H1 (cell line): ENCODE measurements around the gene CRTAC1. TPM values are rescaled to one million over a fixed set of nuclear protein-coding genes. Genes with fewer than 3 reads are reported as not detected.

Experiments used
- ASH2L ChIP-seq: fragments of 200-600, 300-600 bp; sonication (generic); IDR thresholded peaks from one replicate; pipeline ENCODE4 v1.7.1; 2017; ENCODE audit warnings: low read length
- BCL11A ChIP-seq, 2 experiments: IDR thresholded peaks; one replicate each; pipeline ENCODE4 v1.6.1; 2011; ENCODE audit warnings: low read depth in 2 of 2, low read length in 2 of 2, mild to moderate bottlenecking in 2 of 2
- CBX8 ChIP-seq: fragments of 300-800, 300-1000 bp; sonication (generic); IDR thresholded peaks from 2 replicates; pipeline ENCODE4 v1.7.1; 2016; ENCODE audit warnings: low read depth, low read length, borderline replicate concordance
- CTCF ChIP-seq, 3 experiments: IDR thresholded peaks; 1 replicate in 2 of 3; 2 replicates in 1 of 3; pipeline versions ENCODE4 v1.5.1 to v1.6.1; 2011; ENCODE audit warnings: low read length in 3 of 3, mild to moderate bottlenecking in 3 of 3, inconsistent platforms in 2 of 3, low read depth in 1 of 3, moderate library complexity in 1 of 3; ENCODE audit not compliant: insufficient read depth in 1 of 3; ENCODE audit errors: control extremely low read depth in 1 of 3
- EZH2 ChIP-seq: fragments of 200-600 bp; sonication (generic); IDR thresholded peaks from 2 replicates; pipeline ENCODE4 v1.7.1; 2012; ENCODE audit warnings: low read depth, mild to moderate bottlenecking, moderate library complexity, low read length, inconsistent platforms; ENCODE audit not compliant: severe bottlenecking
- GTF2F1 ChIP-seq: IDR thresholded peaks from 2 replicates; pipeline ENCODE4 v1.6.1; 2012; ENCODE audit warnings: low read depth, low read length, improper control_type of control experiment, borderline replicate concordance
- HDAC2 ChIP-seq, 2 experiments: fragments of 300-600 bp in 1 of 2; sonication (generic) in 1 of 2; IDR thresholded peaks; 2 replicates each; pipeline ENCODE4 v1.6.1; 2011 to 2012; ENCODE audit warnings: low read depth in 2 of 2, low read length in 2 of 2, mild to moderate bottlenecking in 2 of 2, moderate library complexity in 2 of 2, borderline replicate concordance in 1 of 2, inconsistent platforms in 1 of 2
- HDAC6 ChIP-seq: IDR thresholded peaks from one replicate; pipeline ENCODE4 v1.7.1; 2012; ENCODE audit warnings: low read depth, mild to moderate bottlenecking, inconsistent platforms, low read length, moderate library complexity
- JUND ChIP-seq: IDR thresholded peaks from 2 replicates; pipeline ENCODE4 v1.6.1; 2011; ENCODE audit warnings: mild to moderate bottlenecking, improper control_type of control experiment, low read length
- RAD21 ChIP-seq, 2 experiments: IDR thresholded peaks in 1 of 2; conservative IDR thresholded peaks in 1 of 2; 2 replicates each; pipeline ENCODE4 v1.6.1; 2011; ENCODE audit warnings: low read depth in 2 of 2, low read length in 2 of 2, improper control_type of control experiment in 1 of 2, inconsistent platforms in 1 of 2, mild to moderate bottlenecking in 1 of 2, moderate library complexity in 1 of 2
- RBBP5 ChIP-seq: IDR thresholded peaks from 2 replicates; pipeline ENCODE4 v1.7.1; 2012; ENCODE audit warnings: low read depth, mild to moderate bottlenecking, inconsistent platforms, low read length, moderate library complexity, borderline replicate concordance
- RNF2 ChIP-seq: fragments of 200-900, 300-1000 bp; sonication (generic); IDR thresholded peaks from 2 replicates; pipeline ENCODE4 v1.7.1; 2016; ENCODE audit warnings: borderline replicate concordance, low read depth, mild to moderate bottlenecking, antibody characterized with exemption, low read length; ENCODE audit not compliant: poor library complexity, severe bottlenecking; ENCODE audit errors: missing control alignments
- SAP30 ChIP-seq: fragments of 300-600 bp; sonication (generic); IDR thresholded peaks from 2 replicates; pipeline ENCODE4 v1.7.1; 2012; ENCODE audit warnings: low read length, moderate library complexity, mild to moderate bottlenecking, inconsistent platforms; ENCODE audit not compliant: insufficient read depth, insufficient replicate concordance
- polyA plus RNA-seq, 7 experiments: library from polyadenylated mRNA; depleted of rRNA in 3 of 7; stranded (reverse) in 5 of 7; unstranded in 2 of 7; fragments of >200 nt in 5 of 7; fragments of 200-250 nt in 2 of 7; gene quantifications; 1 replicate in 5 of 7; 2 replicates in 1 of 7; 4 replicates in 1 of 7; pipeline versions ENCODE4 v1.2.1 to v1.2.3, GENCODE V29; 2011 to 2013; ENCODE audit warnings: missing spikeins in 2 of 7, mixed read lengths in 2 of 7
- total RNA-seq: library from RNA; stranded (reverse); fragmentation: NEBNext Ultra II Directional; extraction: Animal tissue kit (Norgen Biotek cat#: 25700); gene quantifications from 2 replicates; pipeline ENCODE4 v1.2.1, GENCODE V29; 2021

Gene CRTAC1
- total and polyA plus RNA-seq, 2 of the 8 experiments (the other 6 are each of a cell fraction or from before 2014, with no cell fraction given): 0.91 to 1.2 TPM

GRCh38 chr10:98041352-98042043 is 11.1 kb upstream of the CRTAC1 start (continued):
- TF ChIP-seq JUND: no peak
- TF ChIP-seq HDAC6: no peak
- TF ChIP-seq RBBP5: no peak
- peak; percentile 71 to 92 (median 91) for TF ChIP-seq CTCF (IDR thresholded peaks at IDR 0.05; ENCODE audit: control extremely low read depth in 1 of 3, insufficient read depth in 1 of 3, low read depth in 1 of 3, low read length in 3 of 3)
- peak; percentile 75 to 84 for TF ChIP-seq RAD21 (IDR thresholded peaks at IDR 0.05 in 1 of 2, conservative IDR thresholded peaks at IDR 0.05 in 1 of 2; ENCODE audit: low read depth in 2 of 2, low read length in 2 of 2)
- peak in 1 of 2 experiments; percentile 7 for TF ChIP-seq BCL11A (IDR thresholded peaks at IDR 0.05; ENCODE audit: low read depth in 2 of 2, low read length in 2 of 2)
- TF ChIP-seq GTF2F1: no peak
- TF ChIP-seq HDAC2 (IDR thresholded peaks at IDR 0.05; ENCODE audit: borderline replicate concordance in 1 of 2, low read depth in 2 of 2, low read length in 2 of 2): no peak
- TF ChIP-seq CBX8: no peak
- TF ChIP-seq RNF2: no peak
- TF ChIP-seq ASH2L: no peak
- TF ChIP-seq EZH2: no peak
- no peak for TF ChIP-seq SAP30
